C4-2B (cell line): ENCODE results near the gene CCS.

Source experiments
- CTCF ChIP-seq: fragments of 450-650 bp; conservative IDR thresholded peaks from 2 replicates; pipeline ENCODE4 v1.5.1; 2017; ENCODE audit warnings: mild to moderate bottlenecking
- ZFX ChIP-seq: fragments of 450-650 bp; IDR thresholded peaks from 2 replicates; pipeline ENCODE4 v1.6.1; 2017

- TF ChIP-seq CTCF (no peak), ZFX (no peak)
Measured at GRCh38 chr11:66548774-66549630, 44.0 kb upstream of the CCS start.
